K562 (cell line): ENCODE measurements around the gene ELOVL4. TPM values are rescaled to one million over a fixed set of nuclear protein-coding genes. Genes with fewer than 3 reads are reported as not detected.

Experiments
- ATAC-seq: fragments of 200-7000 bp; cut with Tn5 transposase; 3 replicates; pipeline ENCODE4 v1.9.1; 2020; ENCODE audit warnings: moderate library complexity
- Bru-seq: library from RNA; stranded (reverse); fragments of 400-500 nt; gene quantifications from one replicate; lab custom pipeline; 2021; lab: Mats Ljungman, UMichigan
- BruChase-seq, 2 experiments: library from RNA; stranded (reverse); fragments of 400-500 nt; gene quantifications; one replicate each; lab custom pipeline; 2021; lab: Mats Ljungman, UMichigan
- BruUV-seq: library from RNA; stranded (reverse); fragments of 400-500 nt; replicated peaks from 2 replicates; lab custom pipeline; 2021; lab: Mats Ljungman, UMichigan
- CTCF ChIA-PET: fragments of 300-600 bp; formaldehyde crosslinking; extraction: SDS; loops from one replicate; lab custom pipeline; 2021; ENCODE audit warnings: low intra/inter-chr PET ratio; lab: Yijun Ruan, JAX
- POLR2A ChIA-PET: fragments of 300-600, 350-650 bp; sonication (Branson Sonifier 250); formaldehyde crosslinking; extraction: SDS; loops from one replicate; lab custom pipeline; 2021; ENCODE audit warnings: antibody characterized with exemption, inconsistent platforms; lab: Yijun Ruan, JAX
- DNase-seq, 4 experiments: peaks; one replicate each; pipeline versions ENCODE4 v3.0.0 to v3.0.0-alpha.2; 2011 to 2018; ENCODE audit warnings: low spot score in 3 of 4, mixed read lengths in 3 of 4; ENCODE audit errors: extremely low read depth in 1 of 4
- FAIRE-seq: peaks from 2 replicates; lab custom pipeline; 2011; peaks lifted over from hg19 to GRCh38; lab: Jason Lieb, UNC
- H2AFZ ChIP-seq: 2 replicates; pipeline ENCODE4 v1.6.0; 2011; ENCODE audit warnings: low read depth, low read length, control low read depth, inconsistent platforms
- H3K27ac ChIP-seq: fragments of 200-600 bp; 3 replicates; pipeline ENCODE4 v1.8.0; 2011; ENCODE audit warnings: low read depth, mild to moderate bottlenecking, control low read depth, inconsistent platforms, low read length, moderate library complexity, mixed read lengths; ENCODE audit errors: extremely low read depth
- H3K27me3 ChIP-seq, 2 experiments: fragments of 300-600 bp in 1 of 2; 2 replicates in 1 of 2; 3 replicates in 1 of 2; pipeline versions ENCODE4 v1.6.0 to v1.8.0; 2011; ENCODE audit warnings: inconsistent platforms in 2 of 2, low read length in 2 of 2, mild to moderate bottlenecking in 1 of 2, mixed read lengths in 1 of 2, moderate library complexity in 1 of 2; ENCODE audit not compliant: control insufficient read depth in 2 of 2, insufficient read depth in 2 of 2
- H3K36me3 ChIP-seq: fragments of 300-600 bp; 3 replicates; pipeline ENCODE4 v1.8.0; 2011; ENCODE audit warnings: mild to moderate bottlenecking, low read length, inconsistent platforms; ENCODE audit not compliant: control insufficient read depth, insufficient read depth
- H3K4me1 ChIP-seq, 2 experiments: fragments of 200-600 bp in 1 of 2; replicated peaks in 1 of 2; 2 replicates in 1 of 2; 3 replicates in 1 of 2; pipeline versions ENCODE4 v1.5.1 to v1.8.0; 2011; ENCODE audit warnings: inconsistent platforms in 2 of 2, low read length in 2 of 2, mild to moderate bottlenecking in 1 of 2, mixed read lengths in 1 of 2, moderate library complexity in 1 of 2; ENCODE audit not compliant: control insufficient read depth in 2 of 2, insufficient read depth in 2 of 2
- H3K4me2 ChIP-seq: 2 replicates; pipeline ENCODE4 v1.6.1; 2011; ENCODE audit warnings: low read length, control low read depth, inconsistent platforms, mixed read lengths; ENCODE audit not compliant: insufficient read depth
- H3K4me3 ChIP-seq: fragments of 200-600 bp; sonication (generic), shearing (Covaris generic); 2 replicates; pipeline ENCODE4 v1.5.1; 2016; ENCODE audit warnings: control low read depth, inconsistent platforms
- H3K79me2 ChIP-seq: fragments of 200-600 bp; 3 replicates; pipeline ENCODE4 v1.8.0; 2011; ENCODE audit warnings: low read length, inconsistent platforms; ENCODE audit not compliant: control insufficient read depth, insufficient read depth
- H3K9ac ChIP-seq, 2 experiments: 2 replicates each; pipeline versions ENCODE4 v1.6.0 to v1.6.1; 2011; ENCODE audit warnings: low read depth in 2 of 2, low read length in 2 of 2, control low read depth in 1 of 2, inconsistent platforms in 1 of 2, mild to moderate bottlenecking in 1 of 2, mixed read lengths in 1 of 2; ENCODE audit not compliant: insufficient read depth in 1 of 2
- H3K9me1 ChIP-seq: one replicate; pipeline ENCODE4 v1.6.0; 2011; ENCODE audit warnings: inconsistent platforms, mild to moderate bottlenecking, low read length, moderate library complexity; ENCODE audit not compliant: control insufficient read depth, insufficient read depth
- H3K9me3 ChIP-seq: replicated peaks from 2 replicates; pipeline ENCODE4 v1.5.1; 2011; ENCODE audit warnings: low read depth, low read length, inconsistent platforms; ENCODE audit not compliant: control insufficient read depth, insufficient read depth
- H4K20me1 ChIP-seq: replicated peaks from 2 replicates; pipeline ENCODE4 v1.6.1; 2011; ENCODE audit warnings: low read length, inconsistent platforms, mixed read lengths; ENCODE audit not compliant: control insufficient read depth, insufficient read depth
- CREBBP ChIP-seq: IDR thresholded peaks from one replicate; pipeline ENCODE4 v1.6.1; 2012; ENCODE audit warnings: low read depth, mild to moderate bottlenecking, control low read depth, inconsistent platforms, low read length
- ILF3 ChIP-seq: fragments of 450-650 bp; IDR thresholded peaks from 2 replicates; pipeline ENCODE4 v1.6.1; 2018; ENCODE audit warnings: antibody characterized with exemption, mild to moderate bottlenecking, moderate library complexity, borderline replicate concordance
- MAFK ChIP-seq: IDR thresholded peaks from 2 replicates; pipeline ENCODE4 v1.6.1; 2011; ENCODE audit warnings: low read length, improper control_type of control experiment
- NUFIP1 ChIP-seq: fragments of 450-650 bp; IDR thresholded peaks from 2 replicates; pipeline ENCODE4 v1.6.1; 2018; ENCODE audit not compliant: partially characterized antibody
- SMAD2 ChIP-seq: fragments of 150-350 bp; IDR thresholded peaks from 2 replicates; pipeline ENCODE4 v1.6.1; 2014; ENCODE audit warnings: low read depth, mild to moderate bottlenecking, low read length
- SREBF1 ChIP-seq: fragments of 150-350 bp; IDR thresholded peaks from 2 replicates; pipeline ENCODE4 v1.6.1; 2014; ENCODE audit warnings: antibody characterized with exemption, low read depth, low read length, borderline replicate concordance
- whole genome bisulfite sequencing: fragments of 100-300 bp; shearing (Covaris generic); methylation state at CpG from one replicate; pipeline ENCODE4 v1.1.6; 2016; ENCODE audit warnings: low coverage, mixed read lengths; ENCODE audit not compliant: insufficient coverage; ENCODE audit errors: missing lambda C conversion rate; 5-methylcytosine and 5-hydroxymethylcytosine counted together
- in situ Hi-C: fragments of 300-500 bp; cut with MboI; formaldehyde crosslinking; loops from 4 replicates; pipeline ENCODE4 v1.15.0; 2018; ENCODE audit warnings: inconsistent platforms, mixed read lengths
- intact Hi-C: fragments of 100-400 bp; cut with micrococcal nuclease; formaldehyde crosslinking; loops from 2 replicates; pipeline ENCODE4 v1.14.2; 2022
- long read RNA-seq, 3 experiments: library from polyadenylated mRNA in 2 of 3; library from RNA in 1 of 3; unstranded in 2 of 3; stranded (forward) in 1 of 3; transcript quantifications; one replicate each; pipeline ENCODE4 v2.0.0, GENCODE V29; 2019 to 2022
- polyA minus RNA-seq, 3 experiments: library from RNA; depleted of rRNA, polyadenylated mRNA; stranded (reverse); fragments of >200 nt; gene quantifications; 2 replicates each; pipeline ENCODE4 v1.2.3, GENCODE V29; 2011
- polyA plus RNA-seq, 8 experiments: library from polyadenylated mRNA; depleted of rRNA in 4 of 8; stranded (reverse) in 5 of 8; unstranded in 3 of 8; fragments of >200 nt; fragmentation: Nextera tagmentation in 2 of 8; fragmentation: Illumina TruSeq in 1 of 8; extraction: Ambion mirVana in 2 of 8; extraction: Trizol in 1 of 8; gene quantifications; 2 replicates each; pipeline versions ENCODE4 v1.2.1 to v1.2.3, GENCODE V29; 2011 to 2014; ENCODE audit warnings: inconsistent platforms in 1 of 8, missing spikeins in 1 of 8
- total RNA-seq, 7 experiments: library from RNA; depleted of rRNA in 6 of 7; stranded (reverse); fragments of >200 nt in 6 of 7; fragmentation: Illumina TruSeq in 2 of 7; extraction: Trizol in 2 of 7; gene quantifications; 2 replicates each; pipeline versions ENCODE4 v1.2.1 to v1.2.3, GENCODE V29; 2011 to 2021; ENCODE audit warnings: low replicate concordance in 1 of 7
- TF ChIP-seq, protein P1 (sequence below): sonication (generic); formaldehyde crosslinking; IDR thresholded peaks from 2 replicates; pipeline ENCODE4 v1.5.0; 2020; ENCODE audit warnings: missing genetic modification reagents

The ELOVL4 gene
- not detected in 2 replicates for total RNA-seq (2011; cell fraction: chromatin; rRNA removed; ENCODE audit: low replicate concordance)
- total RNA-seq (2011; cell fraction: nucleolus; rRNA removed) = not detected in 2 replicates
- not detected in 2 replicates for total RNA-seq (2011; cell fraction: nucleoplasm; rRNA removed)
- not detected in 2 replicates for total RNA-seq (2014; rRNA removed)
- not detected in 2 replicates for total RNA-seq (2014; rRNA removed; fragmentation: Illumina TruSeq; extraction: Trizol)
- total RNA-seq (2015; rRNA removed; fragmentation: Illumina TruSeq; extraction: Trizol) = not detected in 2 replicates
- total RNA-seq (2021) = not detected in 2 replicates
- polyA plus RNA-seq (2011; rRNA removed) = not detected in 2 replicates
- not detected in 2 replicates for polyA plus RNA-seq (2011; cell fraction: cytosol; rRNA removed)
- polyA plus RNA-seq (2011; cell fraction: nucleus; rRNA removed) = not detected in 2 replicates
- not detected in 2 replicates for polyA plus RNA-seq (2012)
- polyA plus RNA-seq (2014; fragmentation: Illumina TruSeq; extraction: Trizol) = not detected in 2 replicates
- not detected for polyA plus RNA-seq (2014; fragmentation: Nextera tagmentation; extraction: Ambion mirVana)
- polyA plus RNA-seq (2014; rRNA removed) = not detected in 2 replicates
- polyA minus RNA-seq (2011; rRNA and poly(A)+ RNA removed) = not detected in 2 replicates
- polyA minus RNA-seq (2011; cell fraction: cytosol; rRNA and poly(A)+ RNA removed) = not detected in 2 replicates
- not detected in 2 replicates for polyA minus RNA-seq (2011; cell fraction: nucleus; rRNA and poly(A)+ RNA removed)
- Bru-seq, nascent RNA = not detected
- not detected for BruChase-seq, experiment 1, labeled RNA remaining after a 2-hour chase
- percentile 6 among the genes with signal in this experiment for BruChase-seq, experiment 2, labeled RNA remaining after a 6-hour chase
- long read RNA-seq, experiment 1 = 0 reads
- long read RNA-seq, experiment 2 = 0 reads
- long read RNA-seq, experiment 3 = 0 reads

- Histone ChIP-seq H3K79me2 (no peaks in the 10 kb centered on the region), H3K9me1 (no peaks in the 10 kb centered on the region), H3K4me1 (peaks cover 0 to 10% of the 10 kb centered on the region in 2 experiments; a peak in 1 of 5 replicates), H3K27ac (no peak within 1 kb of the TSS), H3K9ac (no peak within 1 kb of the TSS), H3K9me3 (no peaks in the 10 kb centered on the region), H3K4me2 (no peak within 1 kb of the TSS), H4K20me1 (no peaks in the 10 kb centered on the region), H3K27me3 (0 out of 5 replicates have a peak, but pooled peaks cover 0 to 5% of the 10 kb centered on the region in 2 experiments), H2AFZ (no peak within 1 kb of the TSS), H3K4me3 (no peak within 1 kb of the TSS), H3K36me3 (no peaks in the 10 kb centered on the region)
- ChIA-PET CTCF (interaction anchor here (3.1 kb wide), 1 partner anchor 146 kb away, joined by 25 read pairs; no protein-coding TSS in a partner anchor), POLR2A (no interaction called here)
- WGBS = 42% methylated on average over 28 of the region's 84 CpGs
- no peak for DNase-seq
- in situ Hi-C loops (loop anchor here (10.0 kb wide), 1 partner anchor 147 kb away; no protein-coding TSS in a partner anchor), intact Hi-C loops (no loop called here)
- no peak for FAIRE-seq
- no peak for ATAC-seq
- no TSS peak for BruUV-seq
- TF ChIP-seq SMAD2 = no peak
- TF ChIP-seq SREBF1 = no peak
- no peak for TF ChIP-seq CREBBP
- TF ChIP-seq MAFK = no peak
- TF ChIP-seq, protein P1, sequence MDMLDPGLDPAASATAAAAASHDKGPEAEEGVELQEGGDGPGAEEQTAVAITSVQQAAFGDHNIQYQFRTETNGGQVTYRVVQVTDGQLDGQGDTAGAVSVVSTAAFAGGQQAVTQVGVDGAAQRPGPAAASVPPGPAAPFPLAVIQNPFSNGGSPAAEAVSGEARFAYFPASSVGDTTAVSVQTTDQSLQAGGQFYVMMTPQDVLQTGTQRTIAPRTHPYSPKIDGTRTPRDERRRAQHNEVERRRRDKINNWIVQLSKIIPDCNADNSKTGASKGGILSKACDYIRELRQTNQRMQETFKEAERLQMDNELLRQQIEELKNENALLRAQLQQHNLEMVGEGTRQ (CRISPR knock-in tag) = peak; percentile 45
- TF ChIP-seq ILF3 = no peak
- TF ChIP-seq NUFIP1 = no peak
These were observed at the start of gene ELOVL4 for GRCh38 chr6:79947191-79948186. Gene ELOVL4 (minus strand): TSS chr6:79947553. CDS start chr6:79947279, 274 bp downstream.
